ENCODE results near the gene FGFR2. TPM values are rescaled to one million over a fixed set of nuclear protein-coding genes. Genes with fewer than 3 reads are reported as not detected.

The FGFR2 gene
- total RNA-seq, 2 donors from 2014 or later, result 49.7 to 78.5 TPM

- Histone ChIP-seq H3K36me3 (no peaks in the 10 kb centered on the region), H3K4me1 (replicated peaks) (no peaks in the 10 kb centered on the region), H3K27me3 (replicated peaks; ENCODE audit: insufficient read depth) (no peaks in the 10 kb centered on the region), H3K27ac (no peak overlapping the region), H3K4me3 (no peak overlapping the region), H3K9me3 (no peaks in the 10 kb centered on the region)
- no peak for DNase-seq (ENCODE audit: low spot score)
- intact Hi-C loops (cut with DNase I), result loop anchor here (10.0 kb wide), 1 partner anchor 490 kb away; no protein-coding TSS in a partner anchor
- WGBS, result 80% methylated on average over 9 of the region's 9 CpGs
- TF ChIP-seq POLR2AphosphoS5 (IDR thresholded peaks at IDR 0.05) (no peak), POLR2A (IDR thresholded peaks at IDR 0.05) (no peak)
These were observed 163.0 kb downstream of the FGFR2 start for GRCh38 chr10:121435099-121435875.

DNA sequence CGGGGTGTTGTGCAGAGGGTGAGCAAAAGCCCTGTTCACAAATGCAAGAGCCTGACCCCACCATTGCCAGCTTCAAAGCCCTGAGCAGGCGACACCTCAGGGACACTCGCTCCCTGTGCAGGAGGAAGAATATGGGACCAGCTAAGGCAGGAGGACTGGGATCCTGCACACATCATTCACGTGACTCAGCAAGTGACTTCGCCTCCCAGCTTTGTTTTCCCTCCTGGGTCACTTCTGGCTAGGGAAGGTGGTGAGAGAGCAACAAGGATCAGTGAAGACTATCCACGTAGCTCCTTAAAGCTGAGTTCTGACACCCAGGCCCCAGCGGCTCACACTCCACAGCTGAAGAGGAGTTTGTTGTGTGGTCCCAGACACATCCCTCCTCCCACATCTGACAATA is 164.3 kb downstream of the FGFR2 start:
- no peak for DNase-seq (ENCODE audit: low spot score)
- H3K4me1 ChIP-seq (replicated peaks), result no peaks in the 10 kb centered on the region
- intact Hi-C loops (cut with DNase I), result loop anchor here (10.0 kb wide), 1 partner anchor 489 kb away; no protein-coding TSS in a partner anchor
- WGBS, result 95% methylated on average over 7 of the region's 7 CpGs
- no peaks in the 10 kb centered on the region for H3K36me3 ChIP-seq
- H3K4me3 ChIP-seq, result no peak overlapping the region
- H3K9me3 ChIP-seq, result no peaks in the 10 kb centered on the region
- no peak overlapping the region for H3K27ac ChIP-seq
- TF ChIP-seq POLR2A (IDR thresholded peaks at IDR 0.05), result no peak
- TF ChIP-seq POLR2AphosphoS5 (IDR thresholded peaks at IDR 0.05), result no peak
- TF ChIP-seq CTCF (IDR thresholded peaks at IDR 0.05), result no peak
- H3K27me3 ChIP-seq (replicated peaks; ENCODE audit: insufficient read depth), result no peaks in the 10 kb centered on the region

DNA sequence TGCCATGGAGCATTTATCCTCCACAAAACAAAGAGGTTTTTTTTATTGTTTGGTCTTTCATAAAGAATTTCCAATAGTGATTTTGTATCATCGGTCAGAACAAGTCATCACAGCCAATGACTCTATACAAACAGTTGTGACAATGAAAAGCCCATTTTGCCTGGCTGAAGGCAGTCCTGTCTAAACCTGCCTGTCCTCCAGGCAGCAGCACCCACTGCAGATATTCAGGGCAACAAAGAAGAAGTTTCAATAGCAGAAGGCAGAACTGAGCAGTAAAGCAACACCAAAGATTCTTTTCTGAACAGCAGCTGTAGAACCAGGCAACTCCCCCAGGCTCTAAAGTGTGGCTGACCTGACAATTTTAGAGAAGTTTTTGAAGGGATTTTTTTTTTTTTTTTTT is 169.4 kb downstream of the FGFR2 start:
- intact Hi-C loops (cut with DNase I), result no loop called here
- H3K4me3 ChIP-seq, result no peak overlapping the region
- no peaks in the 10 kb centered on the region for H3K9me3 ChIP-seq
- H3K27me3 ChIP-seq (replicated peaks; ENCODE audit: insufficient read depth), result no peaks in the 10 kb centered on the region
- peaks cover 3% of the 10 kb centered on the region for H3K4me1 ChIP-seq (replicated peaks)
- no peak overlapping the region for H3K27ac ChIP-seq
- no peaks in the 10 kb centered on the region for H3K36me3 ChIP-seq
- WGBS, result 57% methylated on average over 1 of the region's 1 CpG
- no peak for TF ChIP-seq POLR2AphosphoS5 (IDR thresholded peaks at IDR 0.05)
- TF ChIP-seq CTCF (IDR thresholded peaks at IDR 0.05), result no peak
- no peak for TF ChIP-seq POLR2A (IDR thresholded peaks at IDR 0.05)
- peak; percentile 25 for DNase-seq (ENCODE audit: low spot score)
